Activated naive CD4-positive, alpha-beta T cell treated with anti-CD3 and anti-CD28 coated beads, Interleukin-2, amount 50 U/mL, for 16 hours (primary cell): ENCODE data around the gene ACP4.
"Not testable (repeated sequence)": the region's sequence is repeated elsewhere in the genome, so short reads cannot be mapped to it uniquely, and the experiment has no call there.

Experiments used
- DNase-seq: peaks from one replicate; pipeline ENCODE4 v3.0.0-alpha.2; 2020

The ACP4 gene

GRCh38 chr19:50797781-50798658, 7.8 kb downstream of the ACP4 start:
- DNase-seq, result no peak

- no peak for DNase-seq
Measured at GRCh38 chr19:50798659-50799546, 8.7 kb downstream of the ACP4 start.

GRCh38 chr19:50799547-50799851, 9.3 kb downstream of the ACP4 start:
- no peak for DNase-seq

- no peak for DNase-seq
Measured at GRCh38 chr19:50801107-50801506, 10.9 kb downstream of the ACP4 start.

GRCh38 chr19:50803633-50804419, 13.6 kb downstream of the ACP4 start:
- DNase-seq, result peak; percentile 65

- peak; percentile 99 for DNase-seq
Measured at GRCh38 chr19:50804420-50805272, 14.4 kb downstream of the ACP4 start.

- no peak for DNase-seq
Measured at GRCh38 chr19:50808856-50809255, 18.6 kb downstream of the ACP4 start.

GRCh38 chr19:50811622-50812238, 21.5 kb downstream of the ACP4 start:
- not testable (repeated sequence) for DNase-seq

- no peak for DNase-seq
Measured at GRCh38 chr19:50812474-50812873, 22.3 kb downstream of the ACP4 start.

GRCh38 chr19:50814883-50815282, 24.7 kb downstream of the ACP4 start:
- no peak for DNase-seq

GRCh38 chr19:50815439-50815838, 25.2 kb downstream of the ACP4 start:
- no peak for DNase-seq

- peak; percentile 46 for DNase-seq
Measured at GRCh38 chr19:50817941-50818858, 28.0 kb downstream of the ACP4 start.

- no peak for DNase-seq
Measured at GRCh38 chr19:50818859-50819472, 28.8 kb downstream of the ACP4 start.

- no peak for DNase-seq
Measured at GRCh38 chr19:50819636-50820035, 29.4 kb downstream of the ACP4 start.

- DNase-seq, result no peak
Measured at GRCh38 chr19:50820086-50820485, 29.9 kb downstream of the ACP4 start.

GRCh38 chr19:50820549-50821247, 30.5 kb downstream of the ACP4 start:
- DNase-seq, result no peak

GRCh38 chr19:50821248-50821612, 31.0 kb downstream of the ACP4 start:
- DNase-seq, result no peak

- DNase-seq, result no peak
Measured at GRCh38 chr19:50821622-50822021, 31.4 kb downstream of the ACP4 start.

- DNase-seq, result no peak
Measured at GRCh38 chr19:50822661-50823208, 32.5 kb downstream of the ACP4 start.
